KMS-11 (cell line): Measurements from ENCODE around the gene GLIS1.

ENCODE experiments used
- H2AFZ ChIP-seq: fragments of 200-600 bp; sonication (generic); 2 replicates; pipeline ENCODE4 v1.6.1; 2016; ENCODE audit warnings: antibody characterized with exemption, mixed run types, low read depth
- H3K27ac ChIP-seq: fragments of 200-600 bp; sonication (generic); 2 replicates; pipeline ENCODE4 v1.6.1; 2016; ENCODE audit warnings: mild to moderate bottlenecking, mixed run types
- H3K27me3 ChIP-seq: fragments of 200-600 bp; sonication (generic); 2 replicates; pipeline ENCODE4 v1.6.1; 2017; ENCODE audit warnings: mild to moderate bottlenecking, low read depth, mixed run types, moderate library complexity; ENCODE audit not compliant: insufficient read depth
- H3K36me3 ChIP-seq: fragments of 200-600 bp; sonication (generic); 2 replicates; pipeline ENCODE4 v1.6.1; 2017; ENCODE audit warnings: mild to moderate bottlenecking, mixed run types; ENCODE audit not compliant: insufficient read depth
- H3K4me1 ChIP-seq: fragments of 200-600 bp; sonication (generic); 2 replicates; pipeline ENCODE4 v1.6.1; 2016; ENCODE audit warnings: mild to moderate bottlenecking, low read depth, mixed run types; ENCODE audit not compliant: poor library complexity, severe bottlenecking
- H3K4me2 ChIP-seq: fragments of 200-600 bp; sonication (generic); 2 replicates; pipeline ENCODE4 v1.7.0; 2016; ENCODE audit warnings: mild to moderate bottlenecking, mixed run types
- H3K4me3 ChIP-seq: fragments of 200-600 bp; sonication (generic); IDR thresholded peaks from 2 replicates; pipeline ENCODE4 v1.6.1; 2017; ENCODE audit warnings: low read depth, low read length, mixed read lengths; ENCODE audit not compliant: insufficient read depth
- H3K79me2 ChIP-seq: fragments of 200-600 bp; sonication (generic); 2 replicates; pipeline ENCODE4 v1.6.1; 2016; ENCODE audit warnings: low read depth, mixed run types; ENCODE audit not compliant: insufficient read depth
- H3K9ac ChIP-seq: fragments of 200-600 bp; sonication (generic); 2 replicates; pipeline ENCODE4 v1.6.1; 2016; ENCODE audit warnings: mild to moderate bottlenecking, mixed run types
- H4K20me1 ChIP-seq: fragments of 200-600 bp; sonication (generic); 2 replicates; pipeline ENCODE4 v1.6.1; 2016; ENCODE audit warnings: mild to moderate bottlenecking, mixed run types; ENCODE audit not compliant: insufficient read depth
- TF ChIP-seq, protein P1 (sequence below): fragments of 200-600 bp; sonication (generic); conservative IDR thresholded peaks from 2 replicates; pipeline ENCODE4 v1.6.1; 2017; ENCODE audit warnings: low read depth, mild to moderate bottlenecking, antibody characterized with exemption, low read length, moderate library complexity, mixed read lengths

GLIS1 gene

GRCh38 chr1:53636621-53637171, 102.3 kb downstream of the GLIS1 start:
- no peaks in the 10 kb centered on the region for H3K36me3 ChIP-seq
- no peaks in the 10 kb centered on the region for H4K20me1 ChIP-seq
- H3K4me2 ChIP-seq: no peak overlapping the region
- no peaks in the 10 kb centered on the region for H3K27me3 ChIP-seq
- peaks cover 25% of the 10 kb centered on the region for H3K4me1 ChIP-seq
- TF ChIP-seq, protein P1, sequence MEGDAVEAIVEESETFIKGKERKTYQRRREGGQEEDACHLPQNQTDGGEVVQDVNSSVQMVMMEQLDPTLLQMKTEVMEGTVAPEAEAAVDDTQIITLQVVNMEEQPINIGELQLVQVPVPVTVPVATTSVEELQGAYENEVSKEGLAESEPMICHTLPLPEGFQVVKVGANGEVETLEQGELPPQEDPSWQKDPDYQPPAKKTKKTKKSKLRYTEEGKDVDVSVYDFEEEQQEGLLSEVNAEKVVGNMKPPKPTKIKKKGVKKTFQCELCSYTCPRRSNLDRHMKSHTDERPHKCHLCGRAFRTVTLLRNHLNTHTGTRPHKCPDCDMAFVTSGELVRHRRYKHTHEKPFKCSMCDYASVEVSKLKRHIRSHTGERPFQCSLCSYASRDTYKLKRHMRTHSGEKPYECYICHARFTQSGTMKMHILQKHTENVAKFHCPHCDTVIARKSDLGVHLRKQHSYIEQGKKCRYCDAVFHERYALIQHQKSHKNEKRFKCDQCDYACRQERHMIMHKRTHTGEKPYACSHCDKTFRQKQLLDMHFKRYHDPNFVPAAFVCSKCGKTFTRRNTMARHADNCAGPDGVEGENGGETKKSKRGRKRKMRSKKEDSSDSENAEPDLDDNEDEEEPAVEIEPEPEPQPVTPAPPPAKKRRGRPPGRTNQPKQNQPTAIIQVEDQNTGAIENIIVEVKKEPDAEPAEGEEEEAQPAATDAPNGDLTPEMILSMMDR: no peak
- no peak overlapping the region for H3K4me3 ChIP-seq
- no peak overlapping the region for H3K27ac ChIP-seq
- H3K9ac ChIP-seq: no peak overlapping the region
- no peaks in the 10 kb centered on the region for H3K79me2 ChIP-seq
- no peak overlapping the region for H2AFZ ChIP-seq

DNA sequence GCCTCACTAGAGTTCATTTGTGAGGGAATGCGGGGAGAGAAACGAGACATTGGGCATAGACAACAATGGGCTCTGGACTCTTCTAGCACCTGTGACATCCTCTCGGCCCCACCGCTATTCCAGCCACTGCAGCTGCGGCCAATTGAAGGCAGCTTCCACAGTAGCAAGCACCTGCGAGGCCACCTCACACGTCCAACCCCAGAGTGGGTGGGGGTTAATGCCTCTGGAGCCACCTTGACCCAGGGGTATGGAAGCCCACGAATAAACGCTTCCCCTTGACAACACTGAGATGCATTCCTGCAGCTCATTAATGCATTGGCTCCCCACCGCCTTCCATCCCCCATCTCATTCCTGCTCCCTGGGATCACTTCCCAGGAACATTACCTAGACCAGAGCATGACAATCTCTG, 104.4 kb downstream of the GLIS1 start:
- Histone ChIP-seq H3K36me3 (no peaks in the 10 kb centered on the region), H3K4me2 (no peak overlapping the region), H3K4me1 (peaks cover 16% of the 10 kb centered on the region), H3K79me2 (no peaks in the 10 kb centered on the region), H3K9ac (no peak overlapping the region), H3K27me3 (no peaks in the 10 kb centered on the region), H4K20me1 (no peaks in the 10 kb centered on the region), H3K4me3 (no peak overlapping the region), H3K27ac (no peak overlapping the region), H2AFZ (no peak overlapping the region)
- TF ChIP-seq, protein P1: no peak

DNA sequence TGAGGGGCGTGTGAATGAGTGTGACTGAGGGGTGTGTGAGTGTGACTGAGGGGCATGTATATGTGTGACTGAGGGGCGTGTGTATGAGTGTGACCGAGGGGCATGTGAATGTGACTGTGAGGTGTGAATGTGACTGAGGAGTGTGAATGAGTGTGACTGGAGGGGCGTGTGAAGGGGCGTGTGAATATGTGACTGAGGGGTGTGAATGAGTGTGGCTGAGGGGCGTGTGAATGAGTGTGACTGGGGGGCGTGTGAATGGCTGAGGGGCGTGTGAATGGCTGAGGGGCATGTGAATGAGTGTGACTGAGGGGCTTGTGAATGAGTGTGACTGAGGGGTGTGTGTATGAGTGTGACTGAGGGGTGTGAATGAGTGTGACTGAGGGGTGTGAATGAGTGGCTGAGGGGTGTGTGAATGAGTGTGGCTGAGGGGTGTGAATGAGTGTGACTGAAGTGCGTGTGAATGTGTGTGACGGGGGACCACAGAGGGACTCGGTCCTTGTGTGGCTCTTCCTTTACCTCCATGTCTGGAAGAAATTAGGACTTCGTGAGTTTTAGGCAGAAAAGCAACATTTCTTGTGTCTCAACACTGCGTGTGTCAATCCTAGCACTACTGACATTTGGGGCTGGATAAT, 105.8 kb downstream of the GLIS1 start:
- Histone ChIP-seq H3K9ac (no peak overlapping the region), H4K20me1 (no peaks in the 10 kb centered on the region), H2AFZ (no peak overlapping the region), H3K27me3 (no peaks in the 10 kb centered on the region), H3K4me1 (peaks cover 2% of the 10 kb centered on the region), H3K79me2 (no peaks in the 10 kb centered on the region), H3K4me2 (no peak overlapping the region), H3K4me3 (no peak overlapping the region), H3K36me3 (no peaks in the 10 kb centered on the region), H3K27ac (no peak overlapping the region)
- TF ChIP-seq, protein P1: no peak

DNA sequence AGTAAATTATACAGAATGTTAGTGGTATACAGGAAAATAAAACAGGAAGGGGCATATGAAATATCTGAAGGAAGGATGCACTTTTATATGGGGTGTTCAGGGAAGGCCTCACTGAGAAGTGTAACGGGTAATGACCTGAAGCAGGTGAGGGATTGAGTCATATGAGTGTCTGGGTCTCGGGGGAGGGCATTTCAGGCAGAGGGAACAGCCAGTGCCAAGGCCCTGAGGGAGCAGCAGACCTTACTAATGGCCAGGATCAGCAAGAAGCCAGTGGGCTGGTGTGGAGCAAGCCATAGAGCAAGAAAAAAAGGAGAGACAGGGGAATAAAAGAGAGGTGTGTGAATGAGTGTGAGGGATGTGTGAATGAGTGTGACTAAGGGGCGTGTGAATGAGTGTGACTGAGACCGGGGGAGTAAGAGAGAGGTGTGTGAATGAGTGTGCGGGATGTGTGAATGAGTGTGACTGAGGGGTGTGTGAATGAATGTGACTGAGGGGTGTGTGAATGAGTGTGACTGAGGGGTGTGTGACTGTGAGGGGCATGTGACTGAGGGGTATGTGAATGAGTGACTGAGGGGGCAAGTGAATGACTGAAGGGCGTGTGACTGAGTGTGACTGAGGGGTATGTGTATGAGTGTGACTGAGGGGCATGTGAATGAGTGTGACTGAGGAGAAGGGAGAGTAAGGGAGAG, 107.2 kb downstream of the GLIS1 start:
- H3K4me1 ChIP-seq: no peaks in the 10 kb centered on the region
- H3K4me2 ChIP-seq: no peak overlapping the region
- H4K20me1 ChIP-seq: no peaks in the 10 kb centered on the region
- no peak overlapping the region for H2AFZ ChIP-seq
- TF ChIP-seq, protein P1: no peak
- H3K4me3 ChIP-seq: no peak overlapping the region
- H3K9ac ChIP-seq: no peak overlapping the region
- no peaks in the 10 kb centered on the region for H3K36me3 ChIP-seq
- no peaks in the 10 kb centered on the region for H3K79me2 ChIP-seq
- no peaks in the 10 kb centered on the region for H3K27me3 ChIP-seq
- H3K27ac ChIP-seq: no peak overlapping the region
